Testis (tissue), 3 donors: ENCODE results near the gene CCNYL1. TPM values are rescaled to one million over a fixed set of nuclear protein-coding genes. Genes with fewer than 3 reads are reported as not detected.

ENCODE experiments used
- DNase-seq: peaks from one replicate; pipeline ENCODE4 v3.0.0-alpha.2; 2019
- H3K27ac ChIP-seq, 2 donors: fragments of 200-600 bp; sonication (generic); one replicate each; pipeline ENCODE4 v1.5.1; 2019
- H3K27me3 ChIP-seq: fragments of 200-600 bp; sonication (generic); one replicate; pipeline ENCODE4 v1.5.1; 2019
- H3K36me3 ChIP-seq: fragments of 200-600 bp; sonication (generic); one replicate; pipeline ENCODE4 v1.5.1; 2017; ENCODE audit warnings: low read depth; ENCODE audit errors: missing control alignments
- H3K4me1 ChIP-seq: fragments of 200-600 bp; sonication (generic); one replicate; pipeline ENCODE4 v1.5.1; 2019
- H3K4me3 ChIP-seq, 2 donors: fragments of 200-600 bp; sonication (generic); one replicate each; pipeline ENCODE4 v1.5.1; 2017 to 2019
- H3K9me3 ChIP-seq: fragments of 200-600 bp; sonication (generic); one replicate; pipeline ENCODE4 v1.5.1; 2017
- POLR2A ChIP-seq: fragments of 450-650 bp; IDR thresholded peaks from one replicate; pipeline ENCODE4 v1.6.1; 2017; ENCODE audit warnings: antibody characterized with exemption, mild to moderate bottlenecking, moderate library complexity
- WGBS, 2 donors: methylation state at CpG; one replicate each; pipeline ENCODE4 v1.1.5; 2018; 5-methylcytosine and 5-hydroxymethylcytosine counted together
- intact Hi-C: fragments of 100-400 bp; cut with DNase I; formaldehyde crosslinking; loops from one replicate; pipeline ENCODE4 v1.15.1; 2023; ENCODE audit warnings: low total_unique reads
- polyA plus RNA-seq: library from polyadenylated mRNA; stranded (reverse); fragments of 350-450 nt; fragmentation: Illumina TruSeq; extraction: RNeasy Lipid Tissue Mini Kit (QIAGEN cat#74804); gene quantifications from one replicate; pipeline ENCODE4 v1.2.3, GENCODE V29; 2014; ENCODE audit warnings: low read depth, low replicate concordance; ENCODE audit not compliant: insufficient read depth
- total RNA-seq, 2 donors: library from RNA; depleted of rRNA; stranded (reverse); fragments of >200 nt; gene quantifications; one replicate each; pipeline ENCODE4 v1.2.3, GENCODE V29; 2016
- TF ChIP-seq, protein P1 (sequence below), 3 experiments: fragments of 450-650 bp in 2 of 3; fragments of 200-600 bp in 1 of 3; sonication (generic) in 1 of 3; IDR thresholded peaks; one replicate each; pipeline ENCODE4 v1.5.1; 2016 to 2019; ENCODE audit warnings: antibody characterized with exemption in 3 of 3, mild to moderate bottlenecking in 2 of 3, moderate library complexity in 1 of 3

The CCNYL1 gene
- total and polyA plus RNA-seq, 3 donors from 2014 or later: 13.8 to 32.5 (median 25.6) TPM

DNA sequence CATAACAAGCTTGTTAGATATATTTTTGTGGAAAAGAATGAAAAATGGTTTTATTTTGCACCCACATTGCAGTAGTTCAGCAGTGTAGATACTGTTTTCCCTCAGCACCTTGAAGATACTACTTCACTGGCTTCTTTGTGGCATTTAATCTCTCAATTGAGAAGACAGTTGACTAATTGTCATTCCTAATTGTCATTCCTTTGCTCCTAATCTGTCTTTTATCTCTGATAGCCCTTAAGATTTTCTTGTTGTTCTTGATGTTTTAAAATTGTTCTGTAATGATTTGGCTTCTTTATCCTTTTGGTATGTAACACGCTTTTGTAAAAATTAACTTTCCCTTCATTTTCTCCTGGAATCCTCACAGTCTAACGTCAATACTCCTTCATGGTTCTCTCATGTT is 38.0 kb upstream of the CCNYL1 start:
- H3K9me3 ChIP-seq: no peaks in the 10 kb centered on the region
- H3K4me1 ChIP-seq: peaks cover 10% of the 10 kb centered on the region
- TF ChIP-seq, protein P1, sequence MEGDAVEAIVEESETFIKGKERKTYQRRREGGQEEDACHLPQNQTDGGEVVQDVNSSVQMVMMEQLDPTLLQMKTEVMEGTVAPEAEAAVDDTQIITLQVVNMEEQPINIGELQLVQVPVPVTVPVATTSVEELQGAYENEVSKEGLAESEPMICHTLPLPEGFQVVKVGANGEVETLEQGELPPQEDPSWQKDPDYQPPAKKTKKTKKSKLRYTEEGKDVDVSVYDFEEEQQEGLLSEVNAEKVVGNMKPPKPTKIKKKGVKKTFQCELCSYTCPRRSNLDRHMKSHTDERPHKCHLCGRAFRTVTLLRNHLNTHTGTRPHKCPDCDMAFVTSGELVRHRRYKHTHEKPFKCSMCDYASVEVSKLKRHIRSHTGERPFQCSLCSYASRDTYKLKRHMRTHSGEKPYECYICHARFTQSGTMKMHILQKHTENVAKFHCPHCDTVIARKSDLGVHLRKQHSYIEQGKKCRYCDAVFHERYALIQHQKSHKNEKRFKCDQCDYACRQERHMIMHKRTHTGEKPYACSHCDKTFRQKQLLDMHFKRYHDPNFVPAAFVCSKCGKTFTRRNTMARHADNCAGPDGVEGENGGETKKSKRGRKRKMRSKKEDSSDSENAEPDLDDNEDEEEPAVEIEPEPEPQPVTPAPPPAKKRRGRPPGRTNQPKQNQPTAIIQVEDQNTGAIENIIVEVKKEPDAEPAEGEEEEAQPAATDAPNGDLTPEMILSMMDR (IDR thresholded peaks at IDR 0.05): no peak
- TF ChIP-seq POLR2A: no peak
- H3K36me3 ChIP-seq: no peaks in the 10 kb centered on the region
- intact Hi-C loops: no loop called here
- no peak overlapping the region for H3K27ac ChIP-seq
- no peaks in the 10 kb centered on the region for H3K27me3 ChIP-seq
- no peak overlapping the region for H3K4me3 ChIP-seq
- WGBS, 2 donors: 47 to 50% methylated on average over 2 of the region's 2 CpGs
- DNase-seq: no peak

DNA sequence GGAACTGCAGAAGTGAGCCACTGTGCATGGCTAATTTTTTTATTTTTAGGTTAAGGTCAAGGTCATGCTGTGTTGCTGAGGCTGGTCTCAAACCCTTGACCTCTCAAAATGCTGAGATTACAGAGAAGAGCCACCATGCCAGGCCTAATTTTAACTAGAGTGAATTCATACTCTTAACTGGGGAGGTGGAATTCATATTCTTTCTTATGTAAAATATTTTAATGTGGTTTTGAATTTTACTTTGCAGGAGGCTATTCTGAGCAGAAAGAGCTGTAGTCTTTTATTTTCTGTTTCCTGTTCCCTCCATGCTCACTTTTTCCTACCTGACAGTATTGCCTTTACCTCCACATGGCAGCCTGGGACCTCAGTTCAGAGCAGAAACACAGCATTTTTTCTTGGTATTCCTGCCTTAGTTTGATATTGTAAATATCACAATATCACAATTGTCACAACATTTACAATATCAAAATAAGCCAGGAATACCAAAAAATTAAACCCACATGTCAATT is 37.1 kb upstream of the CCNYL1 start:
- TF ChIP-seq POLR2A: no peak
- TF ChIP-seq, protein P1 (IDR thresholded peaks at IDR 0.05): no peak
- Histone ChIP-seq H3K4me1 (peaks cover 10% of the 10 kb centered on the region), H3K27ac (no peak overlapping the region), H3K9me3 (no peaks in the 10 kb centered on the region), H3K4me3 (no peak overlapping the region), H3K36me3 (no peaks in the 10 kb centered on the region), H3K27me3 (no peaks in the 10 kb centered on the region)
- intact Hi-C loops: no loop called here
- DNase-seq: no peak

DNA sequence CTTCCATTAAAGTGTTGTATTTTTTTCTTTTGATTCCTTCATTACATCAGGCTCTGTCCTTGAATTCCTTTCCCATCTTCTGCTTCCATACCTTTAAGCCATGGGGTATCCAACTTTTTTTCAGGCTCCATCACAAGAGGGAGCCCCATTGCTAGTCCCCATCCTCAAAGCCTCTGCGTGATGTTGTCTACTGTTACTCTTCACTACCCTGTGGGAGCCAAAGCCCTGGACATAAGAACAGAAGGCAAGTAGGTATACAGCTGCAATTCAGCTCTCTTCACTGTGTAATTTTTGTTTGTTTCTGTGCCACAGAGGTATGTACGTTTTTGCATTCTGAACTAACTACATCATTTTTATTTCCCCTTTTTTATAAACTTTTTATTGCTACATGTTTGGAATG is 36.6 kb upstream of the CCNYL1 start:
- DNase-seq: no peak

DNA sequence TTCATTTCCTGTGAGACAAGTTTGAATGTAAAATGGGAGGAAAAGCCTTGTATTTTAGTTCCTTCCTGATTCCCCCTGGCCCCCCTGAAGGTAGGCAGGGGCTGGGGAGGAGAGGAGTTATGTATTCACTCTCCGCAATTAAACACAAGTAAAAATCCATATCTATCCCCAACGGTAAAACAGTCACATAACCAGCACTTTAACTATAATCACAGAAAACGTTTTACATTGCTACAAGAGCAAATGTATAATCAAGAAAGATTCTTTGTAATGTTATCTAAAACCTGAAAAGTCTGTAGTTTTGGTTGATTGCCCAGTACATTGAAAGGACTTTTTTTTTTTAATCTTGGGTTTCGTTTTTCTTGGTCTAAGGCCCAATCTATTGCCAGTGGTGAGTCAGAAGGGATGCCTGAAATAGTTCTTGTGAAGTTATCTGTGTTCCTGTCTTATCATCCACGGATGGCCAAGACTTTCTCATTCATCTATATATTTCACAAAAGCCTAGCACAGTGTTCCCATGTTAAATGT is 34.5 kb upstream of the CCNYL1 start:
- no peaks in the 10 kb centered on the region for H3K36me3 ChIP-seq
- H3K27ac ChIP-seq: peak overlapping the region; percentile 80
- TF ChIP-seq POLR2A: no peak
- TF ChIP-seq, protein P1 (IDR thresholded peaks at IDR 0.05): no peak
- DNase-seq: peak; percentile 34
- intact Hi-C loops: no loop called here
- WGBS, 2 donors: 23% methylated on average over 5 of the region's 5 CpGs
- peaks cover 10% of the 10 kb centered on the region for H3K4me1 ChIP-seq
- no peak overlapping the region for H3K4me3 ChIP-seq
- H3K27me3 ChIP-seq: no peaks in the 10 kb centered on the region
- no peaks in the 10 kb centered on the region for H3K9me3 ChIP-seq

More for the DNA sequence above, 36.6 kb upstream of the CCNYL1 start:
- TF ChIP-seq POLR2A: no peak
- TF ChIP-seq, protein P1 (IDR thresholded peaks at IDR 0.05): no peak
- H3K36me3 ChIP-seq: no peaks in the 10 kb centered on the region
- H3K27me3 ChIP-seq: no peaks in the 10 kb centered on the region
- H3K4me3 ChIP-seq: no peak overlapping the region
- H3K27ac ChIP-seq: no peak overlapping the region
- 69 to 77% methylated on average over 2 of the region's 2 CpGs for WGBS, 2 donors
- peaks cover 10% of the 10 kb centered on the region for H3K4me1 ChIP-seq
- no peaks in the 10 kb centered on the region for H3K9me3 ChIP-seq
- intact Hi-C loops: no loop called here

DNA sequence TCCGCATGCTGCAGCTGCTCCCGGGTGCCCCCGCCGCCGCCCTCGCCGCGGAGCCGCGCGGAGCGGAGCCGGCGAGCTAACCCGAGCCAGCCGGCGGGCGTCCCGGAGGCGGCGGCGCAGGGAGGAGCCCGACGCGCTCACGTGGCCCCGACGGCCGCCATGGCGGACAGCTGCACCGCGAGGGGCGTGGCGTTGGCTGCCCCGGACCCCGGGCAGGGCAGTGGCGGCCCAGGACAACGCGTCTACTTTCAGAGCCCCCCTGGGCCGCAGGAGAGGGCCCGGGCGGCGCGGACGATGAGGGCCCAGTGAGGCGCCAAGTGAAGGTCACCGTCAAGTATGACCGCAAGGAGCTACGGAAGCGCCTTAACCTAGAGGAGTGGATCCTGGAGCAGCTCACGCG is 30.0 kb upstream of the CCNYL1 start:
- Histone ChIP-seq H3K9me3 (no peaks in the 10 kb centered on the region), H3K4me3 (peak overlapping the region; percentile 41 to 54), H3K36me3 (no peaks in the 10 kb centered on the region), H3K4me1 (peaks cover 5% of the 10 kb centered on the region), H3K27me3 (no peaks in the 10 kb centered on the region), H3K27ac (peak overlapping the region in 1 of 2 donors; percentile 15)
- TF ChIP-seq, protein P1 (IDR thresholded peaks at IDR 0.05): no peak
- TF ChIP-seq POLR2A: no peak
- intact Hi-C loops: no loop called here
- 12% methylated on average over 44 of the region's 52 CpGs; no CpG with 5 or more reads in 1 of the 2 donors for WGBS, 2 donors
- no peak for DNase-seq
